K562 (cell line): Measurements from ENCODE around the gene SARS1. TPM values are rescaled to one million over a fixed set of nuclear protein-coding genes. Genes with fewer than 3 reads are reported as not detected.
A peak's percentile ranks its signal among the peaks of the same experiment; 100 is the strongest.

Experiments used
- ATAC-seq: fragments of 200-7000 bp; cut with Tn5 transposase; 3 replicates; pipeline ENCODE4 v1.9.1; 2020; ENCODE audit warnings: moderate library complexity
- BruUV-seq: library from RNA; stranded (reverse); fragments of 400-500 nt; replicated peaks from 2 replicates; lab custom pipeline; 2021; lab: Mats Ljungman, UMichigan
- CTCF ChIA-PET: fragments of 300-600 bp; formaldehyde crosslinking; extraction: SDS; loops from one replicate; lab custom pipeline; 2021; ENCODE audit warnings: low intra/inter-chr PET ratio; lab: Yijun Ruan, JAX
- POLR2A ChIA-PET: fragments of 300-600, 350-650 bp; sonication (Branson Sonifier 250); formaldehyde crosslinking; extraction: SDS; loops from one replicate; lab custom pipeline; 2021; ENCODE audit warnings: antibody characterized with exemption, inconsistent platforms; lab: Yijun Ruan, JAX
- DNase-seq, 4 experiments: peaks; one replicate each; pipeline versions ENCODE4 v3.0.0 to v3.0.0-alpha.2; 2011 to 2018; ENCODE audit warnings: low spot score in 3 of 4, mixed read lengths in 3 of 4; ENCODE audit errors: extremely low read depth in 1 of 4
- FAIRE-seq: peaks from 2 replicates; lab custom pipeline; 2011; peaks lifted over from hg19 to GRCh38; lab: Jason Lieb, UNC
- H2AFZ ChIP-seq: 2 replicates; pipeline ENCODE4 v1.6.0; 2011; ENCODE audit warnings: low read depth, low read length, control low read depth, inconsistent platforms
- H3K27ac ChIP-seq: fragments of 200-600 bp; 3 replicates; pipeline ENCODE4 v1.8.0; 2011; ENCODE audit warnings: low read depth, mild to moderate bottlenecking, control low read depth, inconsistent platforms, low read length, moderate library complexity, mixed read lengths; ENCODE audit errors: extremely low read depth
- H3K27me3 ChIP-seq, 2 experiments: fragments of 300-600 bp in 1 of 2; 2 replicates in 1 of 2; 3 replicates in 1 of 2; pipeline versions ENCODE4 v1.6.0 to v1.8.0; 2011; ENCODE audit warnings: inconsistent platforms in 2 of 2, low read length in 2 of 2, mild to moderate bottlenecking in 1 of 2, mixed read lengths in 1 of 2, moderate library complexity in 1 of 2; ENCODE audit not compliant: control insufficient read depth in 2 of 2, insufficient read depth in 2 of 2
- H3K36me3 ChIP-seq: fragments of 300-600 bp; 3 replicates; pipeline ENCODE4 v1.8.0; 2011; ENCODE audit warnings: mild to moderate bottlenecking, low read length, inconsistent platforms; ENCODE audit not compliant: control insufficient read depth, insufficient read depth
- H3K4me1 ChIP-seq, 2 experiments: fragments of 200-600 bp in 1 of 2; replicated peaks in 1 of 2; 2 replicates in 1 of 2; 3 replicates in 1 of 2; pipeline versions ENCODE4 v1.5.1 to v1.8.0; 2011; ENCODE audit warnings: inconsistent platforms in 2 of 2, low read length in 2 of 2, mild to moderate bottlenecking in 1 of 2, mixed read lengths in 1 of 2, moderate library complexity in 1 of 2; ENCODE audit not compliant: control insufficient read depth in 2 of 2, insufficient read depth in 2 of 2
- H3K4me2 ChIP-seq: 2 replicates; pipeline ENCODE4 v1.6.1; 2011; ENCODE audit warnings: low read length, control low read depth, inconsistent platforms, mixed read lengths; ENCODE audit not compliant: insufficient read depth
- H3K4me3 ChIP-seq: fragments of 200-600 bp; sonication (generic), shearing (Covaris generic); 2 replicates; pipeline ENCODE4 v1.5.1; 2016; ENCODE audit warnings: control low read depth, inconsistent platforms
- H3K79me2 ChIP-seq: fragments of 200-600 bp; 3 replicates; pipeline ENCODE4 v1.8.0; 2011; ENCODE audit warnings: low read length, inconsistent platforms; ENCODE audit not compliant: control insufficient read depth, insufficient read depth
- H3K9ac ChIP-seq, 2 experiments: 2 replicates each; pipeline versions ENCODE4 v1.6.0 to v1.6.1; 2011; ENCODE audit warnings: low read depth in 2 of 2, low read length in 2 of 2, control low read depth in 1 of 2, inconsistent platforms in 1 of 2, mild to moderate bottlenecking in 1 of 2, mixed read lengths in 1 of 2; ENCODE audit not compliant: insufficient read depth in 1 of 2
- H3K9me1 ChIP-seq: one replicate; pipeline ENCODE4 v1.6.0; 2011; ENCODE audit warnings: inconsistent platforms, mild to moderate bottlenecking, low read length, moderate library complexity; ENCODE audit not compliant: control insufficient read depth, insufficient read depth
- H3K9me3 ChIP-seq: replicated peaks from 2 replicates; pipeline ENCODE4 v1.5.1; 2011; ENCODE audit warnings: low read depth, low read length, inconsistent platforms; ENCODE audit not compliant: control insufficient read depth, insufficient read depth
- H4K20me1 ChIP-seq: replicated peaks from 2 replicates; pipeline ENCODE4 v1.6.1; 2011; ENCODE audit warnings: low read length, inconsistent platforms, mixed read lengths; ENCODE audit not compliant: control insufficient read depth, insufficient read depth
- CBX3 ChIP-seq, 2 experiments: IDR thresholded peaks; 1 replicate in 1 of 2; 2 replicates in 1 of 2; pipeline ENCODE4 v1.6.1; 2012; ENCODE audit warnings: inconsistent platforms in 2 of 2, low read length in 2 of 2, borderline replicate concordance in 1 of 2, control low read depth in 1 of 2
- KDM4B ChIP-seq, 2 experiments: fragments of 450-650 bp in 1 of 2; sonication (generic) in 1 of 2; IDR thresholded peaks; 2 replicates each; pipeline ENCODE4 v1.6.1; 2016 to 2017; ENCODE audit warnings: borderline replicate concordance in 2 of 2, antibody characterized with exemption in 1 of 2, low read depth in 1 of 2, mild to moderate bottlenecking in 1 of 2
- MCM5 ChIP-seq: fragments of 450-650 bp; IDR thresholded peaks from 2 replicates; pipeline ENCODE4 v1.6.1; 2016; ENCODE audit warnings: low read depth
- MEF2A ChIP-seq: IDR thresholded peaks from 2 replicates; pipeline ENCODE4 v1.6.1; 2011; ENCODE audit warnings: low read depth, mild to moderate bottlenecking, low read length, moderate library complexity; ENCODE audit not compliant: control insufficient read depth
- MITF ChIP-seq: IDR thresholded peaks from 2 replicates; pipeline ENCODE4 v1.6.1; 2014; ENCODE audit warnings: antibody characterized with exemption
- MXI1 ChIP-seq: IDR thresholded peaks from 2 replicates; pipeline ENCODE4 v1.6.1; 2011; ENCODE audit warnings: low read depth, mild to moderate bottlenecking, improper control_type of control experiment, low read length
- MYBL2 ChIP-seq, 2 experiments: fragments of 450-650 bp in 1 of 2; sonication (generic) in 1 of 2; formaldehyde crosslinking in 1 of 2; IDR thresholded peaks; 2 replicates each; pipeline versions ENCODE4 v1.6.1 to v1.8.1; 2017 to 2022; ENCODE audit warnings: borderline replicate concordance in 1 of 2, inconsistent platforms in 1 of 2, low read depth in 1 of 2, mild to moderate bottlenecking in 1 of 2, missing genetic modification reagents in 1 of 2, moderate library complexity in 1 of 2
- PURB ChIP-seq: sonication (generic); formaldehyde crosslinking; IDR thresholded peaks from 2 replicates; pipeline ENCODE4 v1.9.0; 2021; ENCODE audit warnings: low read depth, mild to moderate bottlenecking, missing genetic modification reagents
- THRAP3 ChIP-seq: fragments of 450-650 bp; IDR thresholded peaks from 2 replicates; pipeline ENCODE4 v1.6.1; 2016; ENCODE audit warnings: mild to moderate bottlenecking, inconsistent platforms, borderline replicate concordance
- ZNF133 ChIP-seq: fragments of 250-450 bp; sonication (Bioruptor Pico); IDR thresholded peaks from 2 replicates; pipeline ENCODE4 v1.4.0; 2020; ENCODE audit warnings: mild to moderate bottlenecking
- ZNF174 ChIP-seq: fragments of 250-450 bp; sonication (Bioruptor Pico); IDR thresholded peaks from 2 replicates; pipeline ENCODE4 v1.4.0; 2020; ENCODE audit warnings: mild to moderate bottlenecking
- ZNF318 ChIP-seq, 2 experiments: fragments of 450-650 bp; IDR thresholded peaks; 2 replicates each; pipeline ENCODE4 v1.6.1; 2016; ENCODE audit warnings: mild to moderate bottlenecking in 2 of 2, borderline replicate concordance in 1 of 2, low read depth in 1 of 2, moderate library complexity in 1 of 2
- ZNF77 ChIP-seq: fragments of 250-450 bp; sonication (Bioruptor Pico); IDR thresholded peaks from 2 replicates; pipeline ENCODE4 v1.5.0; 2020
- WGBS: fragments of 100-300 bp; shearing (Covaris generic); methylation state at CpG from one replicate; pipeline ENCODE4 v1.1.6; 2016; ENCODE audit warnings: low coverage, mixed read lengths; ENCODE audit not compliant: insufficient coverage; ENCODE audit errors: missing lambda C conversion rate; 5-methylcytosine and 5-hydroxymethylcytosine counted together
- in situ Hi-C: fragments of 300-500 bp; cut with MboI; formaldehyde crosslinking; loops from 4 replicates; pipeline ENCODE4 v1.15.0; 2018; ENCODE audit warnings: inconsistent platforms, mixed read lengths
- intact Hi-C: fragments of 100-400 bp; cut with micrococcal nuclease; formaldehyde crosslinking; loops from 2 replicates; pipeline ENCODE4 v1.14.2; 2022
- polyA plus RNA-seq, 8 experiments: library from polyadenylated mRNA; depleted of rRNA in 4 of 8; stranded (reverse) in 5 of 8; unstranded in 3 of 8; fragments of >200 nt; fragmentation: Nextera tagmentation in 2 of 8; fragmentation: Illumina TruSeq in 1 of 8; extraction: Ambion mirVana in 2 of 8; extraction: Trizol in 1 of 8; gene quantifications; 2 replicates each; pipeline versions ENCODE4 v1.2.1 to v1.2.3, GENCODE V29; 2011 to 2014; ENCODE audit warnings: inconsistent platforms in 1 of 8, missing spikeins in 1 of 8
- total RNA-seq, 7 experiments: library from RNA; depleted of rRNA in 6 of 7; stranded (reverse); fragments of >200 nt in 6 of 7; fragmentation: Illumina TruSeq in 2 of 7; extraction: Trizol in 2 of 7; gene quantifications; 2 replicates each; pipeline versions ENCODE4 v1.2.1 to v1.2.3, GENCODE V29; 2011 to 2021; ENCODE audit warnings: low replicate concordance in 1 of 7

SARS1 gene
- total and polyA plus RNA-seq, 9 of the 15 experiments (the other 6 are each of a cell fraction or from before 2014, with no cell fraction given) = 221 to 623 (median 254) TPM

GRCh38 chr1:109185357-109185756, 28.4 kb upstream of the SARS1 start:
- H2AFZ ChIP-seq = peak overlapping the region; percentile 68; the same call in 1 of the 2 replicates
- H3K27ac ChIP-seq = no peak overlapping the region
- POLR2A ChIA-PET = no interaction called here
- CTCF ChIA-PET = no interaction called here
- peak overlapping the region in 1 of 2 experiments; percentile 45; a peak in 1 of 4 replicates for H3K9ac ChIP-seq
- H4K20me1 ChIP-seq = no peaks in the 10 kb centered on the region
- intact Hi-C loops (no loop called here), in situ Hi-C loops (no loop called here)
- FAIRE-seq = no peak
- no TSS peak for BruUV-seq
- H3K79me2 ChIP-seq = no peaks in the 10 kb centered on the region
- no peak overlapping the region for H3K4me3 ChIP-seq
- H3K9me1 ChIP-seq = no peaks in the 10 kb centered on the region
- WGBS = 68% methylated on average over 8 of the region's 8 CpGs
- H3K36me3 ChIP-seq = no peaks in the 10 kb centered on the region
- no peaks in the 10 kb centered on the region for H3K9me3 ChIP-seq
- H3K27me3 ChIP-seq = no peaks in the 10 kb centered on the region
- DNase-seq = no peak
- no peak overlapping the region for H3K4me2 ChIP-seq
- ATAC-seq = no peak
- H3K4me1 ChIP-seq = peaks cover 36 to 39% of the 10 kb centered on the region in 2 experiments
- TF ChIP-seq MXI1 (no peak), MYBL2 (IDR thresholded peaks at IDR 0.05; ENCODE audit: low read depth) (no peak), MYBL2 (CRISPR knock-in tag; IDR thresholded peaks at IDR 0.05; ENCODE audit: borderline replicate concordance) (no peak), MCM5 (no peak), CBX3 (IDR thresholded peaks at IDR 0.05; ENCODE audit: borderline replicate concordance in 1 of 2, low read length in 2 of 2) (no peak), KDM4B (IDR thresholded peaks at IDR 0.05; ENCODE audit: borderline replicate concordance in 2 of 2, low read depth in 1 of 2) (no peak), MEF2A (no peak), ZNF133 (no peak), MITF (no peak), ZNF174 (CRISPR knock-in tag) (no peak), THRAP3 (no peak), ZNF77 (CRISPR knock-in tag) (no peak), PURB (CRISPR knock-in tag) (no peak), ZNF318 (IDR thresholded peaks at IDR 0.05; ENCODE audit: borderline replicate concordance in 1 of 2, low read depth in 1 of 2) (no peak)
